Measurements from ENCODE around the gene MORC3. TPM values are rescaled to one million over a fixed set of nuclear protein-coding genes. Genes with fewer than 3 reads are reported as not detected.
"Not testable (repeated sequence)": the region's sequence is repeated elsewhere in the genome, so short reads cannot be mapped to it uniquely, and the experiment has no call there.

Gene MORC3
- total RNA-seq, 1 donor from 2014 or later = 25.9 TPM

DNA sequence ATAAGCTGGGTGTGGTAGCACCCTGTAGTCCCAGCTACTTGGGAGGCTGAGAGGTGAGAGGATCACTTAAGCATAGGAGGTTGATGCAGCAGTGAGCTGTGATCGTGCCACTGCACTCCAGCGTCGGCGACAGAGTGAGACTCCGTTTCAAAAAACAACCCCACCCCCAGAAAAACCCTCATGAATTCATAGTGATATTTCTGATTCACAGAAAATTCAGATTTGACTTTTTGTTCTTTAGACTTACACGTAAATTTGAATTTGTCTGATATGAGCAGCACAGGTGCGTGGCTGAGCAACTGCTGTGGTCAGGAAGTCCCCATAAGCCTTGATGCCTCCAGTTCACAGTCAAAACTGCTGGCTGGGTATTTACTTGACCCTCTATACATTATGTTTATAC, 10.0 kb upstream of the MORC3 start:
- TF ChIP-seq CTCF (IDR thresholded peaks at IDR 0.05; ENCODE audit: insufficient read depth, low read length, poor library complexity, severe bottlenecking) = no peak
- no peaks in the 10 kb centered on the region for H3K36me3 ChIP-seq (ENCODE audit: control insufficient read depth, insufficient read depth, low read length)
- H3K4me3 ChIP-seq (ENCODE audit: low read depth, low read length) = no peak overlapping the region
- DNase-seq (ENCODE audit: low read depth) = no peak
- no peaks in the 10 kb centered on the region for H3K27me3 ChIP-seq (ENCODE audit: control insufficient read depth, insufficient read depth, low read length)

GRCh38 chr21:36313446-36313845, 6.6 kb upstream of the MORC3 start:
- H3K4me3 ChIP-seq (ENCODE audit: low read depth, low read length); DNase-seq (ENCODE audit: low read depth): not testable (repeated sequence)

GRCh38 chr21:36316045-36316444, 4.0 kb upstream of the MORC3 start:
- H3K27me3 ChIP-seq (ENCODE audit: control insufficient read depth, insufficient read depth, low read length); H3K4me3 ChIP-seq (ENCODE audit: low read depth, low read length); H3K36me3 ChIP-seq (ENCODE audit: control insufficient read depth, insufficient read depth, low read length); DNase-seq (ENCODE audit: low read depth): not testable (repeated sequence)

More at GRCh38 chr21:36313446-36313845, 6.6 kb upstream of the MORC3 start:
- not testable (repeated sequence) for H3K36me3 ChIP-seq (ENCODE audit: control insufficient read depth, insufficient read depth, low read length); H3K27me3 ChIP-seq (ENCODE audit: control insufficient read depth, insufficient read depth, low read length)

- DNase-seq (ENCODE audit: low read depth) = no peak
- Histone ChIP-seq H3K36me3 (ENCODE audit: control insufficient read depth, insufficient read depth, low read length) (no peaks in the 10 kb centered on the region), H3K27me3 (ENCODE audit: control insufficient read depth, insufficient read depth, low read length) (no peaks in the 10 kb centered on the region), H3K4me3 (ENCODE audit: low read depth, low read length) (no peak overlapping the region)
- no peak for TF ChIP-seq CTCF (IDR thresholded peaks at IDR 0.05; ENCODE audit: insufficient read depth, low read length, poor library complexity, severe bottlenecking)
These were observed 3.0 kb upstream of the MORC3 start for GRCh38 chr21:36316872-36317484.

DNA sequence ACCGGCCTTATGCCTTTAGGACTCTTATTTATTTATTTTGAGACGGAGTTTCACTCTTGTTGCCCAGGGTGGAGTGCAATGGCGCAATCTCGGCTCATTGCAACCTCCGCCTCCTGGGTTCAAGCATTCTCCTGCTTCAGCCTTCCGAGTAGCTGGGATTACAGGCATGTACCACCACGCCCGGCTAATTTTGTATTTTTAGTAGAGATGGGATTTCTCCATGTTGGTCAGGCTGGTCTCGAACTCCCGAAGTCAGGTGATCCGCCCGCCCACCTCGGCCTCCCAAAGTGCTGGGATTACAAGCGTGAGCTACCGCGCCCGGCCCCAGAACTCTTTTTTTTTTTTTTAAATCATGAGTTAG, 611 bp upstream of the MORC3 start:
- not testable (repeated sequence) for H3K36me3 ChIP-seq (ENCODE audit: control insufficient read depth, insufficient read depth, low read length); DNase-seq (ENCODE audit: low read depth); H3K27me3 ChIP-seq (ENCODE audit: control insufficient read depth, insufficient read depth, low read length)
- peak overlapping the region; percentile 37 for H3K4me3 ChIP-seq (ENCODE audit: low read depth, low read length)

DNA sequence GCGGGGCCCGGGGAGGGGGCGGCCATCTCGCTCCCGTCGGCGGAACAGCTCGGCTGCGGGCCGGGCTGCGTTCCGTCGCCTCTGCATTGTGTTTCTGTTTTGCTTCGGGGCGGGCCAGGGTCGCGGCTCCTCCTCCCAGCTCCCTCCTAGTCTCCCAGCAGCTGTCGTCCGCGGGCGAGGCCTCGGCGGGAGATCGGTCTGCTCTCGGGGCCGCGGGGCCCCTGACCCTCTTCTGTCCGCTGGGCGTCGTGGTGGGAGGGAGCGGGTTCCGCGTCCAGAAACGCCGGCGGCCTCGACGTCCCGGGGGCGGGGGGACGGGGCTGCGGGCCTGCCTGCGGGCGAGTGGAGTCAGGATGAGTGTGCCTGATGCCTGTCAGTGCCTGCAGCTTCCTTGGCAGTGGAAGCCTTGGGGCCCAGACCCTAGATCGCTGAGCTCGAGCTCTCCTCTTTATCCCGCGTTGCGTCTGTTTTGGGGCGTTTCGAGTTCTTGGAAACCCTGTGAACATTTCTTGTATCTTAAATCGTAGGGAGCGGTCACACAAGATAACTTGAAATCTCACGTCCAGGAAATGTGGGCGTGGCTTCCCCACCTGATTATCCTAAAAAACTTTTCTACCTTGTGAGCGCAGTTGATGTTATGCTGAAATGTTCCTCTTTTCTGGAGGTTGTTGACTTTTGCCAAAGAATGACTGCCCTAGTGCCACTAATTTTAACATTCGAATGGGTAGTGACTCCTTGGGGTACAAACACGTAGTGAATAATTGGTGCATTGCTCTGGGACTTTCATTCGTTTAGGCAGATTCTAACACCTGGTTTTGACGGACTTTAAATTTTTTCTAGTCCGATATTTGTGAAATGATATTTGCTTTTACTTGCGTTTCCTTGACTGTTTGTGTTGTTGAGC, 676 bp downstream of the MORC3 start:
- no peak for TF ChIP-seq CTCF (IDR thresholded peaks at IDR 0.05; ENCODE audit: insufficient read depth, low read length, poor library complexity, severe bottlenecking)
- H3K4me3 ChIP-seq (ENCODE audit: low read depth, low read length) = peak overlapping the region; percentile 79
- DNase-seq (ENCODE audit: low read depth) = no peak

GRCh38 chr21:36321325-36322082, 1.5 kb downstream of the MORC3 start:
- DNase-seq (ENCODE audit: low read depth) = no peak

More for the DNA sequence above, 676 bp downstream of the MORC3 start:
- H3K36me3 ChIP-seq (ENCODE audit: control insufficient read depth, insufficient read depth, low read length) = no peaks in the 10 kb centered on the region
- no peaks in the 10 kb centered on the region for H3K27me3 ChIP-seq (ENCODE audit: control insufficient read depth, insufficient read depth, low read length)

More at GRCh38 chr21:36321325-36322082, 1.5 kb downstream of the MORC3 start:
- Histone ChIP-seq H3K27me3 (ENCODE audit: control insufficient read depth, insufficient read depth, low read length) (no peaks in the 10 kb centered on the region), H3K4me3 (ENCODE audit: low read depth, low read length) (peak overlapping the region; percentile 79), H3K36me3 (ENCODE audit: control insufficient read depth, insufficient read depth, low read length) (no peaks in the 10 kb centered on the region)
- TF ChIP-seq CTCF (IDR thresholded peaks at IDR 0.05; ENCODE audit: insufficient read depth, low read length, poor library complexity, severe bottlenecking) = no peak
